Psoas muscle (tissue), 8 donors: ENCODE data around the gene RPS6KC1. TPM values are rescaled to one million over a fixed set of nuclear protein-coding genes. Genes with fewer than 3 reads are reported as not detected.

Source experiments
- ATAC-seq, 4 donors: fragments of 200-7000 bp; cut with Tn5 transposase; one replicate each; pipeline ENCODE4 v1.9.1; 2020; ENCODE audit warnings: moderate library complexity in 3 of 4, mild to moderate bottlenecking in 2 of 4
- DNase-seq, 2 donors: peaks; one replicate each; pipeline ENCODE4 v3.0.0-alpha.2; 2020
- H3K27ac ChIP-seq: fragments of 200-600 bp; one replicate; pipeline ENCODE4 v1.8.0; 2022
- H3K27me3 ChIP-seq, 3 donors: fragments of 200-600 bp in 1 of 3; one replicate each; pipeline versions ENCODE4 v1.6.1 to v1.8.0; 2013 to 2022; ENCODE audit warnings: low read length in 2 of 3, mild to moderate bottlenecking in 2 of 3, moderate library complexity in 1 of 3; ENCODE audit not compliant: insufficient read depth in 3 of 3
- H3K36me3 ChIP-seq, 2 donors: fragments of 200-600 bp in 1 of 2; one replicate each; pipeline versions ENCODE4 v1.6.1 to v1.8.0; 2013 to 2022; ENCODE audit warnings: low read depth in 1 of 2, mild to moderate bottlenecking in 1 of 2, moderate library complexity in 1 of 2; ENCODE audit not compliant: insufficient read depth in 1 of 2
- H3K4me1 ChIP-seq: fragments of 200-600 bp; one replicate; pipeline ENCODE4 v1.8.0; 2022
- H3K4me3 ChIP-seq: fragments of 200-600 bp; one replicate; pipeline ENCODE4 v1.8.0; 2022; ENCODE audit warnings: mild to moderate bottlenecking
- H3K9me3 ChIP-seq: fragments of 200-600 bp; one replicate; pipeline ENCODE4 v1.8.0; 2022
- CTCF ChIP-seq: fragments of 200-600 bp; IDR thresholded peaks from one replicate; pipeline ENCODE4 v1.8.0; 2022; ENCODE audit warnings: antibody characterized with exemption
- WGBS, 3 donors: extraction: QIAGEN DNeasy Blood & Tissue Kit; methylation state at CpG; one replicate each; pipeline versions ENCODE4 v1.1.6 to v1.1.7; 2013; 5-methylcytosine and 5-hydroxymethylcytosine counted together
- intact Hi-C, 2 donors: fragments of 100-400 bp; cut with DNase I; formaldehyde crosslinking; loops; one replicate each; pipeline versions ENCODE4 v1.11.0 to v1.14.2; 2022
- long read RNA-seq, 2 donors: library from polyadenylated mRNA; unstranded; transcript quantifications; one replicate each; pipeline ENCODE4 v2.0.0, GENCODE V29; 2021
- polyA plus RNA-seq, 3 donors: library from polyadenylated mRNA; stranded (reverse); fragments of 200-250 nt; gene quantifications; one replicate each; pipeline ENCODE4 v1.2.3, GENCODE V29; 2013
- total RNA-seq, 4 donors: library from RNA; stranded (reverse); fragmentation: NEBNext Ultra II Directional in 2 of 4; extraction: Animal tissue kit (Norgen Biotek cat#: 25700) in 2 of 4; gene quantifications; one replicate each; pipeline versions ENCODE4 v1.2.1 to v1.2.4, GENCODE V29; 2021 to 2023
- donor health status: healthy with polysubstance abuse.
- donor health status: DM: no; HTN: no; CAD: no; lungs with moderate emphysema.
- donor health status: Bipolar disorder and iron deficiency.
- donor health status: healthy.
- donor health status: DM: yes; HTN: yes; CAD: no.
- donor health status: DM: no; HTN: no; CAD: no.
- donor health status: DM: no; HTN: no; CAD: no.
- donor health status: DM: yes; HTN: yes; CAD: no.

Gene RPS6KC1
- total RNA-seq, result 10 to 100 TPM; 12.1 to 15.7 (median 13.3) TPM
- 10 to 100 TPM in 2 of 3 donors, 1 to 10 TPM in 1; 8.0 to 19.8 (median 15.7) TPM for polyA plus RNA-seq
- long read RNA-seq, donor 1, full-length matches to known transcripts, result 12 of 37 reads
- long read RNA-seq, donor 1, partial matches to known transcripts, result 4 of 37 reads
- long read RNA-seq, donor 1, other reads (novel, unspliced or antisense), result 21 of 37 reads
- long read RNA-seq, donor 2, full-length matches to known transcripts, result 7 of 31 reads
- long read RNA-seq, donor 2, partial matches to known transcripts, result 2 of 31 reads
- long read RNA-seq, donor 2, other reads (novel, unspliced or antisense), result 22 of 31 reads

- TF ChIP-seq CTCF, result no peak
- intact Hi-C loops, result loop anchor here in 1 of 2 donors (2.0 kb wide), 1 partner anchor 35 kb away; no protein-coding TSS in a partner anchor
- ATAC-seq (peak; percentile 99 to 100 (median 99)), DNase-seq (peak; percentile 86 to 92)
- H3K36me3 ChIP-seq, result no peaks in the 10 kb centered on the region
- peaks cover 23% of the 10 kb centered on the region for H3K4me1 ChIP-seq
- 0% methylated on average over 30 to 42 of the region's 42 CpGs for WGBS, 3 donors
- peak within 1 kb of the TSS; percentile 87 for H3K27ac ChIP-seq
- H3K4me3 ChIP-seq, result peak within 1 kb of the TSS; percentile 96
- H3K27me3 ChIP-seq, result peaks cover 0 to 12% (median 0%) of the 10 kb centered on the region in 3 donors
- H3K9me3 ChIP-seq, result no peaks in the 10 kb centered on the region
Measured at GRCh38 chr1:213051127-213051880, at the start of gene RPS6KC1. RPS6KC1 (plus strand) TSS chr1:213051241; CDS start chr1:213051405, 164 bp downstream.

- intact Hi-C loops, result loop anchor here (5.0 kb wide), 2 partner anchors 201 to 206 kb away; no protein-coding TSS in a partner anchor
- ATAC-seq (no peak), DNase-seq (no peak)
Measured at GRCh38 chr1:213003256-213003655, 47.8 kb upstream of the RPS6KC1 start.

GRCh38 chr1:213008564-213008963 is 42.5 kb upstream of the RPS6KC1 start:
- Histone ChIP-seq H3K4me3 (no peak overlapping the region), H3K9me3 (no peaks in the 10 kb centered on the region), H3K36me3 (peaks cover 0 to 80% of the 10 kb centered on the region in 2 donors), H3K4me1 (peaks cover 8% of the 10 kb centered on the region), H3K27ac (no peak overlapping the region), H3K27me3 (no peaks in the 10 kb centered on the region)
- 92 to 94% (median 94%) methylated on average over 2 of the region's 2 CpGs for WGBS, 3 donors
- ATAC-seq, result no peak
- DNase-seq, result no peak
- no peak for TF ChIP-seq CTCF
- intact Hi-C loops, result no loop called here

More at GRCh38 chr1:213003256-213003655, 47.8 kb upstream of the RPS6KC1 start:
- WGBS, 3 donors, result 88 to 95% (median 90%) methylated on average over 3 of the region's 3 CpGs
- H3K27ac ChIP-seq, result no peak overlapping the region
- no peaks in the 10 kb centered on the region for H3K4me1 ChIP-seq
- H3K4me3 ChIP-seq, result no peak overlapping the region
- no peaks in the 10 kb centered on the region for H3K27me3 ChIP-seq
- no peak for TF ChIP-seq CTCF
- peaks cover 0 to 99% of the 10 kb centered on the region in 2 donors for H3K36me3 ChIP-seq
- H3K9me3 ChIP-seq, result no peaks in the 10 kb centered on the region

GRCh38 chr1:213014642-213015041 is 36.4 kb upstream of the RPS6KC1 start:
- ATAC-seq, result peak in 1 of 4 donors; percentile 2
- DNase-seq, result no peak
- Histone ChIP-seq H3K4me1 (peaks cover 22% of the 10 kb centered on the region), H3K9me3 (no peaks in the 10 kb centered on the region), H3K27ac (peak overlapping the region; percentile 88), H3K4me3 (peak overlapping the region; percentile 92), H3K36me3 (peaks cover 0 to 24% of the 10 kb centered on the region in 2 donors), H3K27me3 (no peaks in the 10 kb centered on the region)
- intact Hi-C loops, result no loop called here
- 8 to 10% (median 8%) methylated on average over 7 of the region's 7 CpGs for WGBS, 3 donors
- no peak for TF ChIP-seq CTCF
